Activated T-helper 9 cell treated with anti-CD3 and anti-CD28 coated beads, Interleukin-2, amount 50 U/mL, for 16 hours (primary cell): ENCODE data around the gene MICU1.

Experiments
- DNase-seq: peaks from one replicate; pipeline ENCODE4 v3.0.0-alpha.2; 2020; ENCODE audit warnings: low read depth

The MICU1 gene

GRCh38 chr10:72626444-72626754 lies 520 bp upstream of the MICU1 start:
- DNase-seq = no peak

GRCh38 chr10:72625276-72625607 lies 637 bp downstream of the MICU1 start:
- DNase-seq = no peak

- DNase-seq = no peak
Observed at GRCh38 chr10:72622271-72622670, 3.6 kb downstream of the MICU1 start.

DNA sequence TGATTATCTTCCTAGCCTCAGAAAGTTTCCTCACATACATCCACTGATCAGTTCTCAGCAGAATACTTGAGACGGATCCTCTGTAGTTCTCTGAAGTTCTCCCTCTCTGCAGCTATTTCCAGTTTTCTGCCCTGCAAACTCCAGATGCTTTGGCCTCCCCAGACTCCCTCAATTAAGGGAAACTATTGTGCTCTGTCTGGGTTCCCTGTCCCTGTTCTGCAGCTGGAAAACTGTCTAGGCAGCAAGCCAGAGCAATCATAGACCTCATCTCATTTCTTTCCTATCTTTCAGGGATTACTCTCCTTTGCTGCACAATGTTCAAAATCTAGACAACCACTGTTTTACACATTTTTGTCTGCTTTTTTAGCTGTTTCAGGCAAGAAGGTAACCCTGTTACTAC lies 9.2 kb downstream of the MICU1 start:
- DNase-seq = no peak

- DNase-seq = no peak
Observed at GRCh38 chr10:72615970-72616369, 9.9 kb downstream of the MICU1 start.

GRCh38 chr10:72612203-72612826 lies 13.6 kb downstream of the MICU1 start:
- DNase-seq = no peak

DNA sequence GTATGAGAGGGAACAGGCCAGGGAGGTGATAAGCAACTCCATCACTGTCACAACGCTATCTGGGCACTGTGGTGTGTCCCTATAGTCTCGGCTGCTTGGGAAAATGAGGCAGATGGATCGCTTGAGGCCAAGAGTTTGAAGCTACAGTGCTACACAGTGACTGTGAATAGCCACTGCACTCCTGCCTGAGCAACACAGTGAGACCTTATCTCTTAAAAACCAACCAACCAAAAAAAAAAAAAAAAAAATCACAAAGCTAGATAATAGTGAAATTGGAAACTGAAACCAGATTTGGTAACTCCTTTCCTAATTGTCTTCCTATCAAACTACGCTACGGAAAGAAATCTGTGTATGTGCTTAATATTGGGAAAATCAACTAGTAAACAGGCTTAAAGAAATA lies 14.1 kb downstream of the MICU1 start:
- DNase-seq = no peak

- no peak for DNase-seq
Observed at GRCh38 chr10:72610466-72610865, 15.4 kb downstream of the MICU1 start.

- no peak for DNase-seq
Observed at GRCh38 chr10:72605122-72605521, 20.8 kb downstream of the MICU1 start.

- no peak for DNase-seq
Observed at GRCh38 chr10:72601144-72601543, 24.7 kb downstream of the MICU1 start.

- no peak for DNase-seq
Observed at GRCh38 chr10:72598769-72599701, 26.8 kb downstream of the MICU1 start.

DNA sequence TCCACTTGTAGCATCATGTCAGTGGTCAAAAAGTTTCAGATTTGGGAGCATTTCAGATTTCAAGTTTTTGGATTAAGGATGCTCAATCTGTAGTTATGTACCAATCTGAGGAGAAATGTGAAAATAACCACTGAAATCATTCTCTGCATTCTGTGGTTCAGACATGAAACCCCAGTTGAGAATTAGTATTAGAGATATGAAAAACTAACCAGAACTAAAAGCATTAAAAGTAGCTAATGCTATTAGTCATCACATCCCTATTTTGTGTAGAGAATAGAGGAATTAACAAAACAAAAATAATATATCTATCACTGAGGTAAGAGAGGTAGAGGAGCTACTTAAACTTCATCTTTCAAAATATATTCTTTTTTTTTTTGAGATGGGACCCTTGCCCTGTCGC lies 28.0 kb downstream of the MICU1 start:
- DNase-seq = no peak

DNA sequence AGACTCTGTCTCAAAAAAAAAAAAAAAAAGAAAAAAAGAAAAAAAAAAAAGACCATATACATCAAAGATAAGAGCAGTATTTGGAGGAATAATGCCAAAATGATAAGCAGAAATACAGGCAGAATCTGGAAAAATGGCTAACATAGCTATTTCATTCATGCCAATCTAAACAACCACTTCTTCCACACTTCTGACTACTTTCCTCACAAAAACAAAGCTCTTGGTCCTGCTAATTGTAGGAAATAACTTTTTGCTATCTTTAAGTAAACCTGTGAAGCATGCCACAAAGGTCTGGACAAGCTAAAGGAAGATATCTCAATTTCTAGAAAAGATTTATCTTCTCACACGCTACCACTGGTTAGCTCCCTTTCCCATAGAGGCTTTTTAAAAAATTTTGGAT lies 30.4 kb downstream of the MICU1 start:
- DNase-seq = no peak

GRCh38 chr10:72593963-72594362 lies 31.9 kb downstream of the MICU1 start:
- DNase-seq = no peak

DNA sequence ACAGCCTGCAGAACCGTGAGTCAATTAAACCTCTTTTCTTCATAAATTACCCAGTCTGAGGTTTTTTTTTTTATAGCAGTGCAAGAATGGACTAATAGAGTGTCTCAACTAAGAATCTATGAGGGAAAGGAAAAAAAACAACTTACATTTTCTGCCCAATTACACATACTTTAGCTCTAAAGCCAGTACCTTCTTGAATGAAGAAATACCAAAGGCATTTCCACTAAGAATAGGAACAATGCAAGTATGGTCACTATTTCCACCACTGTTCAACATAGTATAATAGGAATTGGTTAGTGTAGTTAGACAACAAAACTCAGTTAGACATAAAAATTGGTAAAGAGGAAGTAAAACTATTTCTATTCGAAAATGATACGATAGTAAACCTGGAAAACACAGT lies 37.6 kb downstream of the MICU1 start:
- DNase-seq = no peak

- no peak for DNase-seq
Observed at GRCh38 chr10:72587568-72587967, 38.3 kb downstream of the MICU1 start.

- no peak for DNase-seq
Observed at GRCh38 chr10:72574636-72575035, 51.2 kb downstream of the MICU1 start.

GRCh38 chr10:72573079-72573478 lies 52.8 kb downstream of the MICU1 start:
- no peak for DNase-seq

- no peak for DNase-seq
Observed at GRCh38 chr10:72567889-72568640, 57.8 kb downstream of the MICU1 start.

DNA sequence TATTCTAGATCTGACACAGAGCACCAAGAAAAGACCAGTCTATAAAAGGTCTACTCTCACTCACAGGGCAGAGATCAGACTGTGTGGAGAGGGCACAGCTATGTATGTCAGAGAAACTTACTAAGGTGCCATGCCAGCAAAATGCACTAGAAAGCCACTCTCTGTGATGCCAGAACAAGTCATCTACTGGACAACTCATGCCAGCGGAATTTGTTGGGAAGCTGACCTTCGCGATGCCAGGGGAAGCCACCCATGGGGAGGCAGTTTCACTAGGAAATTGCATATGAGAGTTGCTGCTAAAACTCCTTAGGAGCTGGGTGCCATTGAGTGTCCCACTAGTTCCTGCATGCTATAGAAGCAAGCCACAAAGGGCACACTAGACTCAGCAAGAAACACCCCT lies 58.5 kb downstream of the MICU1 start:
- DNase-seq = no peak

DNA sequence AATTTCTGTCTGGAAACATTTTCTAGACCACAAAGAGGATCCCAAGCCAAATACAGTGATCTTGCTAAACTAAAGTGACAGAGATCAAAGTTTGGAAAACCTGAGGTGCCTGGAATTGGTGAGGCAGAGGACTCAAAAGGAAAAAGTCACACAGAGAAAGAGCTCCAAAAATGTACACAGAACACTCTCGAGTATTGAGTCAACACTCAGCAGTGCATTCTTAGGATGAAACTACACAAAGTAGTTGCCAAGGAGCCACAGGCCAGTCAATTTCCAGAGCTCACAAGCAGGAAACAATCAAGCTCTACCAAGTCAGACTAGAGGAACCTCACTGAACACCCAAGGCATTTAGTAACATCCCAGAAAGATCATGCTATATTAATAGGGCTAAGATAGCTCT lies 61.3 kb downstream of the MICU1 start:
- DNase-seq = no peak

DNA sequence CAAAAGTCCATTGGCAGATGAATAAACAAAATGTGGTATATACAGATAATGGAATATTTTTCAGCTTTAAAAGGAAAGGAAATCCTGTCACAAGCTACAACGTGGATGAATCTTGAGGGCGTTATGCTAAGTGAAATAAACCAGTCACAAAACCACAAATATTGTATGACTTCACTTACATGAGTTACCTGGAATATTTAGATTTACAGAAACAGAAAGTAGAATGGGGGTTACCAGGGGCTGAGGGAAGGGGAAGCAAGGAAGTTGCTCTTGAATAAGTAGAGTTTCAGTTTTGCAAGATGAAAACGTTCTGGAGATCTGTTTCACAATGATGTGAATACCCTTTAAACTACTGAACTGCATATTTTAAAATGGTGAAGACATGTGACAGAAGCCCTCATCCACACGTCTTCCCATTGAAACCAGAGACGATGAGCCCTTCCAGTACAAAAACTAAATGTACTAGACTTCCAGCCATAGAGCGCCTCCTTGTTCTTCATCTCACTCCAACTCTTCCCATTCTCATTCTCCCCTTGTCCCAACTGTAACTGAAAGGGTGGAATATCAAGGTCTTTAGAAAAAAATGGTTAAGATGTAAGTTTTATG lies 62.4 kb downstream of the MICU1 start:
- DNase-seq = no peak

GRCh38 chr10:72561745-72562166 lies 64.1 kb downstream of the MICU1 start:
- no peak for DNase-seq
